Mesenteric fat pad (tissue), 1 donor: Measurements from ENCODE around the gene PTGFRN. TPM values are rescaled to one million over a fixed set of nuclear protein-coding genes. Genes with fewer than 3 reads are reported as not detected.

Experiments used
- DNase-seq: peaks from one replicate; pipeline ENCODE4 v3.0.0-alpha.2; 2020; ENCODE audit warnings: low spot score
- total RNA-seq: library from RNA; stranded (reverse); fragmentation: NEBNext Ultra II Directional; extraction: Animal tissue kit (Norgen Biotek cat#: 25700); gene quantifications from one replicate; pipeline ENCODE4 v1.2.1, GENCODE V29; 2021
- donor health status: DM: yes; HTN: yes; CAD: no.

Gene PTGFRN
- total RNA-seq, 1 donor from 2014 or later = 24.0 TPM

- DNase-seq = no peak
Observed at GRCh38 chr1:116887212-116887611, 22.5 kb upstream of the PTGFRN start.

- no peak for DNase-seq
Observed at GRCh38 chr1:116889380-116889779, 20.3 kb upstream of the PTGFRN start.

DNA sequence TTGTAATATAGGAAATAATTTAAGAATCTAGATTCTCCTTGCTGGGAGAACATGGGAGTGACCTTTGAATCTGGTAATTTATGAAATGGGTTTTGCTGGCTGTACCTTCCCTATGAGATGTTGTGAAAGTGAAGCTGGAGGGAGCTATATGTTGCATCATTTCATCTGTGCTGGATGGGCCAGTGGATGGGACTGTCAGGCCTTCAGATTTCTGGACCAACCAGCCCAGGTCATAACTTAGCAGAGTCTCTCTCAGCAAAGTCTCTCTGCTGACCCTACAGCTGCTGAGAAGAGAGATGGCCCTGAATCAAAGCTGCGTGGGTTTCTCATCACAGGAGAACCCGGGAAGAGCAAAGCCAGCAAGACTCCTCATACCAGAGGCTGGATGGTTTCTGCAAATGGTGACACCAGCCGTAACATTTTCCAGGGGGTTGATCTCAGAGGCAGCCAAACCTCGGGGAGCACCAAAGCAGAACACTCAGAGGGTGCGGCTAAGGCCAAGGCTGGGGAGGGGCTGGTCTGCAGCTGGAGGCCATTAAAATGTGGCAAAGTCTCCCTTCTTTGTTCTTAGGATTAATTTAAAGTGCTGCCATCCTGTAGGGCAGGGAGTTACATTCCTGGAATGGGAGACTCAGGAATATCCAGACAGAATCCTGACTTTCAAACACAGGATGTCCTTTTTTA, 18.2 kb upstream of the PTGFRN start:
- DNase-seq = no peak

DNA sequence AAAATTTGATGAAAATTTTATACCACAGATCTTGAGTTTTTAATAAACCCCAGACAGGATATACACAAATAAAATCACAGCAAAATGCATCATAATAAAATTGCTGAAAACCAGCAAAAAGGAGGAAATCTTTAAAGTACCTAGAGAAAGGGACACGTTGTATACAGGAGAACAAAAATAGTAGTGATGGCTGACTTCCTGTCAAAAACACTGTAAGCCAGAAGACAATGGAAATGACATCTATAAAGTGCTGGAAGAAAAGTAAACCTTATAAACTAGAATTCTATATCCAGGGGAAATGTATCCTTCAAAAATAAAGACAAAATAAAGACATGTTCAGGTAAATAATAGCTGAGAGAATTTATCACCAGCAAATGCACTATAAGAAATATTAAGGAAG, 14.6 kb upstream of the PTGFRN start:
- no peak for DNase-seq

- no peak for DNase-seq
Observed at GRCh38 chr1:116899529-116899928, 10.2 kb upstream of the PTGFRN start.

DNA sequence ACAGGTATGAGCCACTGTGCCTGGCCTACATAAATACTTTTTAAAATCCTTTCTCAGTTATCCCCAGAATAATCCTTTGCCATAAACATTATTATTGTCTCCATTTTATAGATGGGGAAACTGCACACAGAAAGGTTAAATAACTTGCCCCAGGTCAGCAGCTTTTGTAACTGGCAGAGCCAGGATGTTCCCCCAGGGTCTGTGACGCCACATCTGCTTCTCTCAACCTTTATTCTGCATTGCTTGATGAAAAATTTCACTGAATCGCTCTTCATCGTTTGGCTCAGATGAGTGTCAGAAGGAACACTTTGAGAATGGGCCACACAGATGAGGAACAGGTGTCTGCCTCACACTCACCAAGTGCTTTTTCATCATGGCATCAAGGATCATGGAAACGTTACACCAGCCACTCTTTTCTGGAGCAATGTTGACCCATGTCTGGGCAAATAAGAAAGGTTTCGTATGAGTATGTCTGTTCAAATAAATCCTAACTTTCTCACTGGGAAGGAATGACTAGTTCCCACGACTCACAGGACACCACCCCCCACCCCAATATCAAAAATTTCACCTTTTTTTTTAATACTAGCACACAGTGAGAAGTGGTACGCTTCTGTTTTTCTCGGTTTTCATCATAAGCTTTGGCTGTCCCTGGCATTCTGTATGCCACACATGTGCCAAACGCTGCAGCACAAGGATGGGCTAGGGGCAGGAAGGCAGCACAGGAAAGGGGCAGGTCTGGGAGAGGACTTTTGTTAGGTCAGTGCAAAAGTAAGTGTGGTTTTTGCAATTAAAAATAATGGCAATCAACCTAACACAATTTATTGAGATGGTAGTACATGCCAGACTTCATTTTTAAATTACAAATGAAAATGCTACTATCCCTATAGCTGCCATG, 9.0 kb upstream of the PTGFRN start:
- DNase-seq = no peak

- no peak for DNase-seq
Observed at GRCh38 chr1:116902027-116902426, 7.7 kb upstream of the PTGFRN start.

DNA sequence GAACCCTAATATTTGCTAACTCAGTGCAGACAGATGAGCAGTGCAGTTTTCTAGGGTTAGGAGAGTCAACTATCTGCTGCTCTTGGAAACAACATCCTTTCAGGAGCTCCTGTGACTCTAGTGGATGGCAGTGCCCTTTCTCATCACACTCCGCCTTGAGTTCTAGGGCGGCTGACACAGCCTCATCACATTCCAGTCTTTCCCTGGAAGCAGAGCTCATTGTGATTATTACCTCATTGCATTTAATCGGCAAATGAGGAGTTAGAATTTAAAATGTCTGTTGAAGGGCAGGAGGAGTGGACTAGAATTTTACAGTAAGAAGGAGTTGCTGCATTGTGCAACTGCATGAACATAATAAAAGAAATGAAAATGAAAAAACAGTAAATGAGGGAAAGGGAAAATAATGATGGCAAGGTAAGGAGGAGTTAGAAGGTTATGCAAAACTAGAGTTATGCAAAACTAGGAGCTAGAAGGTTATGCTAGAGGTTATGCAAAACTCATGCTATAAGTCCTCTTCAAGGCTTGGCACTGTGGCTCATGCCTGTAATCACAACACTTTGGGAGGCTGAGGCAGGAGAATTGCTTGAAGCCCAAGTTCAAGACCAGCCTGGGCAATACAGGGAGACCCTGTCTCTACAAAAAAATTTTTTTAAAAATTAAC, 6.9 kb upstream of the PTGFRN start:
- no peak for DNase-seq

DNA sequence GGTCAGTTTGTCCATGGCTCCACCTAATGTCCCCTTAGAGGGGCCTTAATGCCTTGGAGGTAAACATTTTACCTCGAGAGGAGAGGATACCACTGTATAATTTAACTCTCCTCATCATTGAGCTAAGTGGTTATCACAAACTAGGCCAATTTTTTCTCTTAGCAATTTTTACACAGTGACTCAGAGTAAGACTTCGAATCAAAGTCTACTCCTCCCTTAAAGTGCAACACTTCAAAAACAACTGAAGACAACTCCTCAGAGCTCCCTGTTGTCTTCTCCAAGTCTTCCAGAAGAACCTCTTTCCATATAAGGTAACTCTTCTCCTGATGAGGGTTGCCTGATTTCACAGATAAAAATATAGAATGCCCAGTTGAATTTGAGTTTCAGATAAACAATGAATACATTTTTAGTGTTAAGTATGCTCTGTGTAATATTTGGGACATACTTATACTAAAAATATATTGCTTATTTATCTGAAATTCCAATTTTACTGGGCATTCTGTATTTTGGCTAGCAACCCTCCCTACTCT, 4.9 kb upstream of the PTGFRN start:
- DNase-seq = no peak

DNA sequence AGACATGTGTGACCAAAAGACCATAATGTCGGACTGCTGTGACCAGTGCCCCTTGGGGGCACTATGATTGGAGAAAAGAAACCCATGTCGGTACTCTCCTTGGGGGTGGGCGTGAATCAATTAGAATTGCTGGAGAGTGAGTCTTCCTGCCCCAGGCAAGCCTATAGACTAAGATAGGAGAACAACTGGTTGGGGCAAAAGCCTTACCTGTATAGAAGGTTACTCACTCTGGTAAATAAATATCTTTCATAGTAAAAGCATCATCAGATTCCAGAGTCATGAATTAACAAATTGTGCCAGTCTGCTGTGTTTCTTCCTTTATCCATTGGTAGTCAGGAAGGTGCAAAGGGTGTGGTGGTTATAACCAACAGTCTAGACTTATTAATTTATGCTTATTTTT, 2.9 kb upstream of the PTGFRN start:
- no peak for DNase-seq

GRCh38 chr1:116907351-116907750, 2.4 kb upstream of the PTGFRN start:
- DNase-seq = no peak

DNA sequence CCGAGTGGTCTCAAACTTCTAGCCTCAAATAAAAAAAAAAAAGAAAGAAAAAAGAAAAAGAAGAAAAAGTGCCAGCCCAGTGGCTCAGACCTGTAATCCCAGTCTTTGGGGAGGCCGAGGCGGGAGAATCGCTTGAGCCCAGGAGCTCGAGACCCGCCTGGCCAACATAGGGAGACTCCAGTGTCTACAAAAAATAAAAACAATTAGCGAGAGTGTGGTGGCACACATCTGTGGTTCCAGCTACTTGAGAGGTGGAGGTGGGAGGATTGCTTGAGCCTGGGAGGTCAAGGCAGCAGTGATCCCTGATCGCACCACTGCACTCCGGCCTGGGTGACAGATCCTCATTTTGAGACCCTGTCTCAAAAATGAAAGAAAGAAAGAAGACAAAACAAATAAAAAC, 1.4 kb upstream of the PTGFRN start:
- DNase-seq = no peak

DNA sequence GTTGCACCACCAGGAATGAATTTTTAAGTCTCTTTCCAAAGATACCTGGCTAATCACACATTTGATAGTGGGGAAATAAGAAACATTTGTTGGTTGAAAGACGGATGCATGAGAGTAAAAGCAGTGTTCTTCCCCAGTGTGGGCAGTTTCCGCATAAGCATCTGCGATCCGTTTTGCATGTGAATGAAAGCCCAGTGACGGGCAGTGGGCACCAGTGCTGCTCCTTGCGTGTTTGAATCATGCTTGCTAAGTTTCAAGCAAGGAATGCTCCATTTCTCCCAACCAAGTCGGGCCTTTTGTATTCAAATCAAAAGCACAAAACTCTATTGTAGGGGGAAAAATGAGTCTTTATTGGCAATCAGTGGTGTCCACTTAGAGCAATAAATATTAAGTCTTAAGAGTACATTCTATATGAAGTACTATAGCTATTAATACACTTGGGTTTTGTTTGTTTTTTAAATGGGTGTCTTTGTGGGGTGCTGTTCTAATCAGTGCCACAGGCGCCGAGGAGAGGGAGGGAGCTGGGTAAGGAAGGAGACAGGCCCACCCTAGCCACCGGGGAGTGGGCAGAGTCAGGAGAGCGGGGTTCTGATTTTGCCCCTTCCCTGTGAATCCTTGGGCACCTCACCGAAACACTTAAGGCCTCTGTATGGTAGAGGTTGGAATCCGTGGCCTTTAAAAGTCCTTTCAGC, 750 bp upstream of the PTGFRN start:
- no peak for DNase-seq

- DNase-seq = no peak
Observed at GRCh38 chr1:116910379-116911187, 867 bp downstream of the PTGFRN start.

DNA sequence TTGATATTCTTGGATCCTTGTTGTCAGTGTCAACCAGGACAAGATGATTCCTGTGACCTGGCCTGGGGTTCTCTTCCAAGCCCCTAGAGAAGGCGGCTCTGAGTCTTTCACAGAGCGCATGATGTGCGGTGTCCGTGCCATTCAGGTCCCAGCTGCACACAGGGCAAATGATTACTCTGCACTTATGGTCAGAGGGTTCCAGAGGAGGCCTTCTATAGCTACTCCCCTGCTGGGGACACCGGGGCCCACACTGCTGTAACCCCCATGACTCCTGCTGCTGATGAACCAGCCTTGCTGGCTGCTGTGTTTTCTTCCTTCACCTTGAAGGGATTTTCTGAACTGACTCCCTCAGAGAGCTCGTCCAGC, 1.5 kb downstream of the PTGFRN start:
- DNase-seq = no peak

DNA sequence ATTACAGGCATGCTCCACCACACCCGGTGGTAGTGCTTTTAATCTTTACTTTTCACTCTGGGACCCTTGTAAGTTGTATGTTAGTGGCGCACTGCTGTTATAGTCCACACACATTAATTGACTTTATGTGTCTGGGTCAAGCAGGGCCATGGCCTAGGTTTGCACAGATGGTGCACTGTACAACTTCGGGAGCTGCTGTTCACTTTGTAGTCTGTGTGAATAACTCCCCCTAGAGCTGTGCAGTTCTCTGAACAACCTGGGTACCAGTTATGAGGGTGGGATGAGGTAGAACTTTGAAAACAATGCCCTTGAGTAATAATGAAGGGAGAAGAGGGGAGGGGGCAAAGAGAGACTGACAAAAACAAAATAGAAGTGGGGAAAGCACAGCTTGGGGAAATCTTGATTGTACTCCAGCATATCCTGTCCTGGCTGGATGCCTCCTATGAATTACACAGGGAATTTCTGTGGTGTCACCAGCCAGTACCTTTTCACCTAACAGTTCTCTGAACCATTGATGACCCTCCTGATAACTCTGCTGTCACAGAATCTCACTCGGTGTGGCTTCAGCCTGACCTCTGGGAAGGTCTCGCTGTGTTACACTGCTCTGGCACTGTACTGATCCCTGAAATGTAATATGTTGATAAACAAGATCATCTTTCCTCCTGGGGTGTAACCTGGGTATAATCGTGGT, 2.2 kb downstream of the PTGFRN start:
- DNase-seq = no peak

GRCh38 chr1:116912846-116913245, 3.1 kb downstream of the PTGFRN start:
- DNase-seq = no peak

DNA sequence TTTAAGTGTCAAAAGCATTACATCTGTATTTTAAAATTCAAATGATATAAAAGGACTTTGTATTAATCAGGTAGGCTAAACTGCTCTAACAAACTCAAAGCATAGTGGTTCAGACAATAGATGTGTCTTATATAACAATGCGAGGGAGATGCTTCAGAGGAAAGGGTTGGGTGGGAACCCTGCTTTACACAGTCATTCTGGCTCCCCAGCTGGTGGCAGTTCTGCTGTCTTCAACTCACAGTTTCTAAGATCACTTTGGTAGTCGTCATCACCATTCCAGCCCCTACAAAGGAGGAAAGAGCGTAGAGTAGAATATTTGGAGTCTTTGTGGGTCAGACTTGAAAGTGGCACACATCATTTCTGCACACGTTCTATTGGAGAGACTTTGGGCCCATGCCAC, 4.2 kb downstream of the PTGFRN start:
- DNase-seq = no peak

- DNase-seq = no peak
Observed at GRCh38 chr1:116914667-116915066, 5.0 kb downstream of the PTGFRN start.

- DNase-seq = no peak
Observed at GRCh38 chr1:116915086-116915661, 5.5 kb downstream of the PTGFRN start.
